ENCODE results near the gene TMEM158. TPM values are rescaled to one million over a fixed set of nuclear protein-coding genes. Genes with fewer than 3 reads are reported as not detected.
A peak's percentile ranks its signal among the peaks of the same experiment; 100 is the strongest.

TMEM158 gene
- total RNA-seq, 1 experiment from 2014 or later = 7.3 TPM

DNA sequence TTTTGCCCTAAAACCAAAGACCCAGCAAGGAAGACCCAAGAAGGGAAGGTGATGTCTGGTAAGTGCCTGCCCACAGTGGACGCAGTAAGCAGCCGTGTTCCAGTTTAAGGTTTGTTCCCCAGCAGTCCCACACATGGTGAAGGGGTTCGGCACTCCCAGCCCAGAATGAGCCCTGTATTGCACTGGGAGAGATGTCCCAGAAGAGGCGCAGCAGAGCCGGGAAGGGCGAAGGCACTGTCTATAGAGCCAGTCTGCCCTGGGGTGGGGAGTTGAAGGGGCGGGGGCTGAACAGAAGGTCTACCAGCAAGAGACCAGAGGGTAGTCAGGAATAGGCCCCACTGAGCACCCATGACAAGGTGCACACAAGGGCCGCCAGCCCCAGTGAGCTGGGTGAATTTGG, 6.4 kb downstream of the TMEM158 start:
- no peak for ATAC-seq
- DNase-seq (ENCODE audit: low read depth, low spot score) = no peak
- CTCF ChIA-PET = no interaction called here
- no peaks in the 10 kb centered on the region for H3K9me3 ChIP-seq (ENCODE audit: control insufficient read depth, insufficient read depth, low read depth, low read length)
- in situ Hi-C loops (cut with HindIII; ENCODE audit: low pct_unique_long_range_greater_than_20kb, low sequenced_read_pairs) (no loop called here), intact Hi-C loops (cut with micrococcal nuclease; ENCODE audit: unreplicated experiment) (no loop called here)
- H3K27ac ChIP-seq (ENCODE audit: low read length) = no peak overlapping the region
- H3K27me3 ChIP-seq (ENCODE audit: control insufficient read depth, insufficient read depth, low read length) = no peaks in the 10 kb centered on the region; the same call in 1 of the 2 replicates
- BruUV-seq (replicated peaks) = no TSS peak
- H3K4me3 ChIP-seq (ENCODE audit: low read depth in 2 of 2, low read length in 2 of 2) = no peak overlapping the region
- peaks cover 9% of the 10 kb centered on the region for H3K4me1 ChIP-seq (ENCODE audit: control insufficient read depth, insufficient read depth, low read length)
- POLR2A ChIA-PET = interaction anchor here (0.6 kb wide), 1 partner anchor 214 kb away, joined by 3 read pairs; no protein-coding TSS in a partner anchor
- TF ChIP-seq, protein P1, sequence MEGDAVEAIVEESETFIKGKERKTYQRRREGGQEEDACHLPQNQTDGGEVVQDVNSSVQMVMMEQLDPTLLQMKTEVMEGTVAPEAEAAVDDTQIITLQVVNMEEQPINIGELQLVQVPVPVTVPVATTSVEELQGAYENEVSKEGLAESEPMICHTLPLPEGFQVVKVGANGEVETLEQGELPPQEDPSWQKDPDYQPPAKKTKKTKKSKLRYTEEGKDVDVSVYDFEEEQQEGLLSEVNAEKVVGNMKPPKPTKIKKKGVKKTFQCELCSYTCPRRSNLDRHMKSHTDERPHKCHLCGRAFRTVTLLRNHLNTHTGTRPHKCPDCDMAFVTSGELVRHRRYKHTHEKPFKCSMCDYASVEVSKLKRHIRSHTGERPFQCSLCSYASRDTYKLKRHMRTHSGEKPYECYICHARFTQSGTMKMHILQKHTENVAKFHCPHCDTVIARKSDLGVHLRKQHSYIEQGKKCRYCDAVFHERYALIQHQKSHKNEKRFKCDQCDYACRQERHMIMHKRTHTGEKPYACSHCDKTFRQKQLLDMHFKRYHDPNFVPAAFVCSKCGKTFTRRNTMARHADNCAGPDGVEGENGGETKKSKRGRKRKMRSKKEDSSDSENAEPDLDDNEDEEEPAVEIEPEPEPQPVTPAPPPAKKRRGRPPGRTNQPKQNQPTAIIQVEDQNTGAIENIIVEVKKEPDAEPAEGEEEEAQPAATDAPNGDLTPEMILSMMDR (IDR thresholded peaks at IDR 0.05) = no peak
- TF ChIP-seq TCF7L2 (IDR thresholded peaks at IDR 0.05; ENCODE audit: low read depth, low read length) = no peak
- no peak for TF ChIP-seq POLR2AphosphoS5 (IDR thresholded peaks at IDR 0.05; ENCODE audit: low read depth, low read length)
- no peak for TF ChIP-seq SIN3A (IDR thresholded peaks at IDR 0.05; ENCODE audit: borderline replicate concordance, insufficient read depth, low read depth, low read length)
- TF ChIP-seq, protein P2, sequence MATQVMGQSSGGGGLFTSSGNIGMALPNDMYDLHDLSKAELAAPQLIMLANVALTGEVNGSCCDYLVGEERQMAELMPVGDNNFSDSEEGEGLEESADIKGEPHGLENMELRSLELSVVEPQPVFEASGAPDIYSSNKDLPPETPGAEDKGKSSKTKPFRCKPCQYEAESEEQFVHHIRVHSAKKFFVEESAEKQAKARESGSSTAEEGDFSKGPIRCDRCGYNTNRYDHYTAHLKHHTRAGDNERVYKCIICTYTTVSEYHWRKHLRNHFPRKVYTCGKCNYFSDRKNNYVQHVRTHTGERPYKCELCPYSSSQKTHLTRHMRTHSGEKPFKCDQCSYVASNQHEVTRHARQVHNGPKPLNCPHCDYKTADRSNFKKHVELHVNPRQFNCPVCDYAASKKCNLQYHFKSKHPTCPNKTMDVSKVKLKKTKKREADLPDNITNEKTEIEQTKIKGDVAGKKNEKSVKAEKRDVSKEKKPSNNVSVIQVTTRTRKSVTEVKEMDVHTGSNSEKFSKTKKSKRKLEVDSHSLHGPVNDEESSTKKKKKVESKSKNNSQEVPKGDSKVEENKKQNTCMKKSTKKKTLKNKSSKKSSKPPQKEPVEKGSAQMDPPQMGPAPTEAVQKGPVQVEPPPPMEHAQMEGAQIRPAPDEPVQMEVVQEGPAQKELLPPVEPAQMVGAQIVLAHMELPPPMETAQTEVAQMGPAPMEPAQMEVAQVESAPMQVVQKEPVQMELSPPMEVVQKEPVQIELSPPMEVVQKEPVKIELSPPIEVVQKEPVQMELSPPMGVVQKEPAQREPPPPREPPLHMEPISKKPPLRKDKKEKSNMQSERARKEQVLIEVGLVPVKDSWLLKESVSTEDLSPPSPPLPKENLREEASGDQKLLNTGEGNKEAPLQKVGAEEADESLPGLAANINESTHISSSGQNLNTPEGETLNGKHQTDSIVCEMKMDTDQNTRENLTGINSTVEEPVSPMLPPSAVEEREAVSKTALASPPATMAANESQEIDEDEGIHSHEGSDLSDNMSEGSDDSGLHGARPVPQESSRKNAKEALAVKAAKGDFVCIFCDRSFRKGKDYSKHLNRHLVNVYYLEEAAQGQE (IDR thresholded peaks at IDR 0.05; ENCODE audit: insufficient read depth in 1 of 2, low read depth in 2 of 2, low read length in 1 of 2) = no peak
- H3K36me3 ChIP-seq (ENCODE audit: control insufficient read depth, insufficient read depth, low read length) = no peaks in the 10 kb centered on the region

DNA sequence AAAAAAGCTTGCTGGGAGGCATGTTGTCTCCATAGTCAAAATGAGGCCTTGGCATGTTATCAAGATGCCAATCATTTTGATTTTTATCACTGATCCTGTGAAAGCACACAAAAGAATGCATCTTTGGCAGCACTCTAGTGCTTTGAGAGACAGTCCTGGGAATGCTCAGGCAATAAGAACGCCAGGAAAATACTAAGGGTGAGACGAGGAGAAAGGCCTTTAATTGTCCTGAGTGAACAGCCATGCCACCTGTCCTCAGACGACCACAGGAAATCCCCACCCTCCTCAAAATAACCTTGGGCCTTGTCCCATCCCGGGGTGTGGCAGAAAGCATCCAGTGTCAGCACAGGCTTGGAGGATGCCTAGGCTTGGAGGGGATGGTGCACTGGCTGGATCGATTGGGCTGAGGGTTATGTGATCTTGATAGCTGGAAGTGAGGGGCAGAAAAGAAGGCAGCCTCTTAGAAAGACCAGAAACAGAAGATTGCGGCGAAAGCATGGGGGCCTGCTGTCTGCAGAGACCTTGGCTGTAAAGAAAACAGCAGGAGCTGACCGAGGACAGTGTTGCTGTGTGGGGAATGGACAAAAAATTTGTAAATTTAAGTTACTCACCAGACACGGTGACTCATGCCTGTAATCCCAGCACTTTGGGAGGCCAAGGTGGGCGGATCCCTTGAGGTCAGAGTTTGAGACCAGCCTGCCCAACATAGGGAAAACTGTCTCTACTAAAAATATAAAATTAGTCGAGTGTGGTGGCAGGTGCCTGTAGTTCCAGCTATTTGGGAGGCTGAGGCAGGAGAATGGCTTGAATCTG, 7.3 kb downstream of the TMEM158 start:
- Histone ChIP-seq H3K36me3 (ENCODE audit: control insufficient read depth, insufficient read depth, low read length) (no peaks in the 10 kb centered on the region), H3K27me3 (ENCODE audit: control insufficient read depth, insufficient read depth, low read length) (no peaks in the 10 kb centered on the region), H3K9me3 (ENCODE audit: control insufficient read depth, insufficient read depth, low read depth, low read length) (no peaks in the 10 kb centered on the region), H3K4me3 (ENCODE audit: low read depth in 2 of 2, low read length in 2 of 2) (no peak overlapping the region), H3K27ac (ENCODE audit: low read length) (no peak overlapping the region), H3K4me1 (ENCODE audit: control insufficient read depth, insufficient read depth, low read length) (peaks cover 5% of the 10 kb centered on the region; the same call in 1 of the 2 replicates)
- CTCF ChIA-PET = no interaction called here
- DNase-seq (ENCODE audit: low read depth, low spot score) (no peak), ATAC-seq (peak; percentile 41; the same call in 1 of the 2 replicates)
- no TSS peak for BruUV-seq (replicated peaks)
- TF ChIP-seq POLR2AphosphoS5 (IDR thresholded peaks at IDR 0.05; ENCODE audit: low read depth, low read length) = no peak
- TF ChIP-seq, protein P1 (IDR thresholded peaks at IDR 0.05) = no peak
- TF ChIP-seq, protein P2 (IDR thresholded peaks at IDR 0.05; ENCODE audit: insufficient read depth in 1 of 2, low read depth in 2 of 2, low read length in 1 of 2) = no peak
- no peak for TF ChIP-seq SIN3A (IDR thresholded peaks at IDR 0.05; ENCODE audit: borderline replicate concordance, insufficient read depth, low read depth, low read length)
- no peak for TF ChIP-seq TCF7L2 (IDR thresholded peaks at IDR 0.05; ENCODE audit: low read depth, low read length)
- POLR2A ChIA-PET = no interaction called here
- in situ Hi-C loops (cut with HindIII; ENCODE audit: low pct_unique_long_range_greater_than_20kb, low sequenced_read_pairs) = no loop called here
- intact Hi-C loops (cut with micrococcal nuclease; ENCODE audit: unreplicated experiment) = no loop called here

All from Panc1 (cell line).